ENCODE results near the gene BORA. TPM values are rescaled to one million over a fixed set of nuclear protein-coding genes. Genes with fewer than 3 reads are reported as not detected.

Gene BORA
- total RNA-seq, result 3.9 and 6.5 TPM in 2 replicates

GRCh38 chr13:72727417-72728289, at the start of gene BORA, which contains the start of gene MZT1:
BORA (plus strand) TSS chr13:72727923; CDS start chr13:72728941, 1,018 bp downstream.
MZT1 (minus strand) TSS chr13:72727629; CDS start chr13:72727602, 27 bp downstream.

GRCh38 chr13:72781451-72782439, 54.0 kb downstream of the BORA start, which contains the start of the genes DIS3 and PIBF1:
DIS3 (minus strand) TSS chr13:72781900; CDS start chr13:72781832, 68 bp downstream.
PIBF1 (plus strand) TSS chr13:72782133; CDS start chr13:72783470, 1,337 bp downstream.

Other genes starting within 250 kb of the BORA start
- gene MZT1, start 294 bp upstream of the BORA start, total RNA-seq, result 11.3 and 17.3 TPM in 2 replicates
- gene DIS3, start 54.0 kb downstream of the BORA start, total RNA-seq, result 42.5 and 73.8 TPM in 2 replicates
- 25.8 and 31.0 TPM in 2 replicates for gene PIBF1, start 54.2 kb downstream of the BORA start, total RNA-seq